B cell (primary cell): ENCODE results near the gene KIF26B. TPM values are rescaled to one million over a fixed set of nuclear protein-coding genes. Genes with fewer than 3 reads are reported as not detected.

Source experiments
- ATAC-seq: fragments of 200-7000 bp; cut with Tn5 transposase; one replicate; pipeline ENCODE4 v1.10.0; 2021; ENCODE audit warnings: low read depth, mild to moderate bottlenecking, moderate number of reproducible peaks, moderate library complexity
- CTCF ChIA-PET: fragments of 350-600 bp; sonication (Branson Sonifier 250); formaldehyde crosslinking; loops from one replicate; lab custom pipeline; 2021; ENCODE audit warnings: antibody characterized with exemption, inconsistent platforms; lab: Charles Lee
- POLR2A ChIA-PET: fragments of 350-600 bp; sonication (Branson Sonifier 250); formaldehyde crosslinking; loops from one replicate; lab custom pipeline; 2021; ENCODE audit warnings: antibody characterized with exemption; lab: Charles Lee
- DNase-seq: peaks from one replicate; pipeline ENCODE4 v3.0.0; 2013
- H2AFZ ChIP-seq: 2 replicates; pipeline ENCODE4 v1.6.1; 2012; ENCODE audit warnings: mild to moderate bottlenecking, low read depth, low read length; ENCODE audit not compliant: insufficient read depth, poor library complexity, severe bottlenecking
- H3K27ac ChIP-seq, 2 donors: 1 replicate in 1 of 2; 2 replicates in 1 of 2; pipeline ENCODE4 v1.5.1; 2012 to 2013; ENCODE audit warnings: low read length in 2 of 2, mild to moderate bottlenecking in 2 of 2, moderate library complexity in 1 of 2
- H3K27me3 ChIP-seq, 4 experiments: fragments of 200-600 bp in 1 of 4; sonication (generic) in 1 of 4; replicated peaks in 1 of 4; 1 replicate in 2 of 4; 2 replicates in 2 of 4; pipeline versions ENCODE4 v1.6.1 to v1.7.0; 2013 to 2016; ENCODE audit warnings: low read length in 3 of 4, mild to moderate bottlenecking in 2 of 4, mixed read lengths in 1 of 4, moderate library complexity in 1 of 4; ENCODE audit not compliant: insufficient read depth in 4 of 4, control insufficient read depth in 3 of 4; ENCODE audit errors: control extremely low read depth in 1 of 4
- H3K36me3 ChIP-seq, 2 experiments: replicated peaks in 1 of 2; 1 replicate in 1 of 2; 2 replicates in 1 of 2; pipeline versions ENCODE4 v1.6.1 to v1.7.1; 2013; ENCODE audit warnings: low read length in 1 of 2; ENCODE audit not compliant: insufficient read depth in 2 of 2, control insufficient read depth in 1 of 2; ENCODE audit errors: control extremely low read depth in 1 of 2, extremely low read depth in 1 of 2
- H3K4me1 ChIP-seq, 2 donors: fragments of 200-600 bp in 1 of 2; sonication (generic) in 1 of 2; 1 replicate in 1 of 2; 2 replicates in 1 of 2; pipeline versions ENCODE4 v1.5.1 to v1.6.1; 2013 to 2017; ENCODE audit warnings: low read length in 2 of 2; ENCODE audit not compliant: control insufficient read depth in 2 of 2, insufficient read depth in 2 of 2
- H3K4me2 ChIP-seq: replicated peaks from 2 replicates; pipeline ENCODE3; 2012; ENCODE audit warnings: mild to moderate bottlenecking, low read depth, low read length; ENCODE audit not compliant: poor library complexity, severe bottlenecking
- H3K4me3 ChIP-seq, 5 experiments: fragments of 200-600 bp in 1 of 5; sonication (generic) in 1 of 5; 1 replicate in 3 of 5; 2 replicates in 2 of 5; pipeline versions ENCODE4 v1.5.1 to v1.7.0; 2011 to 2016; ENCODE audit warnings: low read length in 4 of 5, mild to moderate bottlenecking in 4 of 5, low read depth in 2 of 5, control low read depth in 1 of 5, moderate library complexity in 1 of 5; ENCODE audit not compliant: insufficient read depth in 1 of 5; ENCODE audit errors: control extremely low read depth in 1 of 5, extremely low read depth in 1 of 5
- H3K79me2 ChIP-seq: fragments of 200-600 bp; sonication (generic); one replicate; pipeline ENCODE4 v1.6.0; 2016; ENCODE audit warnings: low read length; ENCODE audit not compliant: control insufficient read depth, insufficient read depth
- H3K9ac ChIP-seq: fragments of 200-600 bp; sonication (generic); 2 replicates; pipeline ENCODE4 v1.6.1; 2017; ENCODE audit warnings: mild to moderate bottlenecking, low read length, moderate library complexity
- H3K9me3 ChIP-seq, 3 donors: one replicate each; pipeline versions ENCODE4 v1.6.1 to v1.7.1; 2013; ENCODE audit warnings: low read length in 2 of 3; ENCODE audit not compliant: control insufficient read depth in 2 of 3, insufficient read depth in 1 of 3; ENCODE audit errors: control extremely low read depth in 1 of 3
- H4K20me1 ChIP-seq: 2 replicates; pipeline ENCODE4 v1.6.0; 2012; ENCODE audit warnings: mild to moderate bottlenecking, low read length; ENCODE audit not compliant: insufficient read depth, control insufficient read depth, poor library complexity, severe bottlenecking
- H3K27ac Mint-ChIP-seq: one replicate; pipeline ENCODE4 v1.8.0; 2021; ENCODE audit warnings: mixed read lengths
- H3K27me3 Mint-ChIP-seq: one replicate; pipeline ENCODE4 v1.8.0; 2021; ENCODE audit warnings: mixed read lengths
- H3K4me1 Mint-ChIP-seq: one replicate; pipeline ENCODE4 v1.8.0; 2021; ENCODE audit warnings: mixed read lengths
- H3K4me3 Mint-ChIP-seq: one replicate; pipeline ENCODE4 v1.8.0; 2021; ENCODE audit warnings: mixed read lengths
- H3K9me3 Mint-ChIP-seq: one replicate; pipeline ENCODE4 v1.8.0; 2022; ENCODE audit warnings: mixed read lengths; ENCODE audit not compliant: insufficient read depth
- EZH2 ChIP-seq: IDR thresholded peaks from 2 replicates; pipeline ENCODE4 v1.6.1; 2012; ENCODE audit warnings: borderline replicate concordance, low read depth, mild to moderate bottlenecking, moderate library complexity, low read length; ENCODE audit not compliant: insufficient read depth, poor library complexity, severe bottlenecking
- WGBS: methylation state at CpG from one replicate; pipeline ENCODE4 v1.1.5; 2013; ENCODE audit warnings: missing lambda C conversion rate; ENCODE audit not compliant: insufficient coverage; 5-methylcytosine and 5-hydroxymethylcytosine counted together
- intact Hi-C: fragments of 100-400 bp; cut with micrococcal nuclease; formaldehyde crosslinking; loops from one replicate; pipeline ENCODE4 v1.10.0; 2022
- polyA plus RNA-seq: library from polyadenylated mRNA; depleted of rRNA; stranded (reverse); fragments of >200 nt; gene quantifications from 2 replicates; pipeline ENCODE4 v1.2.3, GENCODE V29; 2012
- total RNA-seq, 2 donors: library from RNA; stranded (reverse); fragments of 120-200 nt in 1 of 2; gene quantifications; 1 replicate in 1 of 2; 2 replicates in 1 of 2; pipeline versions ENCODE4 v1.2.3 to v1.2.4, GENCODE V29; 2013 to 2022
- TF ChIP-seq, protein P1 (sequence below): fragments of 200-600 bp; IDR thresholded peaks from one replicate; pipeline ENCODE4 v1.8.0; 2022; ENCODE audit warnings: antibody characterized with exemption, mild to moderate bottlenecking

The KIF26B gene
- total and polyA plus RNA-seq, 2 donors (not counting 1 experiment from before 2014, with no cell fraction given): 0.62 TPM; not detected in 1

DNA sequence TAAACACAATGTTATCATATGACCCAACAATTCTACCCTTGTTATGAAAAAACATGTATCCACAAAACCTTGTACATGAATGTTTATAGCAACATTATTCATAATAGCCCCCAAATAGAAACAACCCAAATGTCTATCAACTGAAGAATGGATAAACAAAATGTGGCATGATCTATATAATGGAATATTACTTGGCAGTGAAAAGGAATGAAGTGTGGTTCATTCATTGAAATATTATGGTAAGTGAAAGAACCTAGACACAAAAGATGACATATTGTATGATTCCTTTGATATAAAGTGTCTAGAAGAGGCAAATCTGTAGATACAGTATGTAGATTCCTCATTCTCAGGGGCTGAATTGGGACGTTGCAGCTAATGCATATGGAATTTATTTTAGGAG is 151.2 kb downstream of the KIF26B start:
- Histone ChIP-seq H3K4me3 (no peak overlapping the region), H3K9me3 (no peaks in the 10 kb centered on the region), H2AFZ (no peak overlapping the region), H3K27ac (no peak overlapping the region), H3K79me2 (no peaks in the 10 kb centered on the region), H3K36me3 (no peaks in the 10 kb centered on the region), H3K27me3 (no peaks in the 10 kb centered on the region), H3K9ac (no peak overlapping the region), H3K4me2 (no peak overlapping the region), H3K4me1 (peaks cover 7% of the 10 kb centered on the region in 2 donors), H4K20me1 (no peaks in the 10 kb centered on the region)
- Mint-ChIP-seq H3K27ac (no peak overlapping the region), H3K4me3 (no peak overlapping the region), H3K9me3 (peaks cover 3% of the 10 kb centered on the region), H3K27me3 (peaks cover 6% of the 10 kb centered on the region), H3K4me1 (peaks cover 8% of the 10 kb centered on the region)
- DNase-seq: no peak
- TF ChIP-seq EZH2: no peak
- TF ChIP-seq, protein P1, sequence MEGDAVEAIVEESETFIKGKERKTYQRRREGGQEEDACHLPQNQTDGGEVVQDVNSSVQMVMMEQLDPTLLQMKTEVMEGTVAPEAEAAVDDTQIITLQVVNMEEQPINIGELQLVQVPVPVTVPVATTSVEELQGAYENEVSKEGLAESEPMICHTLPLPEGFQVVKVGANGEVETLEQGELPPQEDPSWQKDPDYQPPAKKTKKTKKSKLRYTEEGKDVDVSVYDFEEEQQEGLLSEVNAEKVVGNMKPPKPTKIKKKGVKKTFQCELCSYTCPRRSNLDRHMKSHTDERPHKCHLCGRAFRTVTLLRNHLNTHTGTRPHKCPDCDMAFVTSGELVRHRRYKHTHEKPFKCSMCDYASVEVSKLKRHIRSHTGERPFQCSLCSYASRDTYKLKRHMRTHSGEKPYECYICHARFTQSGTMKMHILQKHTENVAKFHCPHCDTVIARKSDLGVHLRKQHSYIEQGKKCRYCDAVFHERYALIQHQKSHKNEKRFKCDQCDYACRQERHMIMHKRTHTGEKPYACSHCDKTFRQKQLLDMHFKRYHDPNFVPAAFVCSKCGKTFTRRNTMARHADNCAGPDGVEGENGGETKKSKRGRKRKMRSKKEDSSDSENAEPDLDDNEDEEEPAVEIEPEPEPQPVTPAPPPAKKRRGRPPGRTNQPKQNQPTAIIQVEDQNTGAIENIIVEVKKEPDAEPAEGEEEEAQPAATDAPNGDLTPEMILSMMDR: no peak
- no peak for ATAC-seq
- WGBS: no CpG with 5 or more reads among the region's 1 CpG
- POLR2A ChIA-PET: no interaction called here
- intact Hi-C loops: no loop called here
- CTCF ChIA-PET: no interaction called here

DNA sequence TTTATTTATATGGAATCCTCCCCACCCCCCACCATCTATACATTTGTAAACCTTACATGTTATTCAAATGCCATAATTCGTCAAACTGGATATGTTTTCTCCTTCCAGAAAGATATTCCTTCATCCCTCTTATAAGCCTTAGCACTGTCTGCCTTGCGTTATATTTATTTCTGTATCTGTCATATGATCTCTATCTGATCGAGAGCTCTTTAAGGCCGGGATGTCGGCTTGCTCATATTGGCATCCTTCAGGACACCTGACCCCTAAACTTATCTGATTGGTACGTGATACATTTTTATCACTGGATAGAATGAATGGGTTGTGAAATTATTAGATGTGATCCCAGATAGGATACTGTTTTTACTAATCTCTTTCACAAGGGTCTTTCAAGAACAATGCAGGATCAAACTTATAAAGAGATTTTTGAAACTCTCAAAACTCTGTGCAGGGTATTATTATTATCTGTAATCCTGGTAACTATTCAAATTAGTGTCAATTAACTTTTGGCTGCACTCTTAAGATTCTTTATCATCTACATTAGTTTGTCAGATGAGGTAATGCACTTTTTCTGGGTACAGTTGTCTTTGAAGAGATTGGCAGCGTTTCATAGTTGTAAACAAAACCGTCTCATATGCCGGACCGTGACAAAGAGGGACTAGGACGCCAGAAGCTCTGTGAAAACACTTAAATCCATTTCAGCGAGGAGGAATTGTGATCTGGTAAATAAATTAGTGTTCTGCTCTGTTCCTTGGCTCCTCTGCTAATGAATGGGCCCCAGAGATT is 152.0 kb downstream of the KIF26B start:
- peaks cover 11% of the 10 kb centered on the region for H3K4me1 Mint-ChIP-seq
- Histone ChIP-seq H3K36me3 (no peaks in the 10 kb centered on the region), H3K79me2 (no peaks in the 10 kb centered on the region), H3K9me3 (no peaks in the 10 kb centered on the region), H2AFZ (no peak overlapping the region), H3K9ac (no peak overlapping the region), H4K20me1 (no peaks in the 10 kb centered on the region), H3K4me1 (peaks cover 7 to 11% of the 10 kb centered on the region in 2 donors), H3K4me3 (no peak overlapping the region), H3K4me2 (no peak overlapping the region), H3K27me3 (no peaks in the 10 kb centered on the region), H3K27ac (no peak overlapping the region)
- CTCF ChIA-PET: no interaction called here
- ATAC-seq (no peak), DNase-seq (no peak)
- peaks cover 4% of the 10 kb centered on the region for H3K27me3 Mint-ChIP-seq
- POLR2A ChIA-PET: no interaction called here
- H3K9me3 Mint-ChIP-seq: peaks cover 3% of the 10 kb centered on the region
- no peak overlapping the region for H3K4me3 Mint-ChIP-seq
- TF ChIP-seq EZH2: no peak
- TF ChIP-seq, protein P1: no peak
- intact Hi-C loops: no loop called here
- 99% methylated on average over 7 of the region's 12 CpGs for WGBS
- no peak overlapping the region for H3K27ac Mint-ChIP-seq
